SKM-1 treated with dmso at 0.1 percent for 144 hours (cell line): ENCODE measurements around the gene BLM.
"Not testable (repeated sequence)": the region's sequence is repeated elsewhere in the genome, so short reads cannot be mapped to it uniquely, and the experiment has no call there.

ENCODE experiments used
- DNase-seq: peaks from one replicate; lab custom pipeline; 2025; ENCODE audit not compliant: unreplicated experiment; lab: John Stamatoyannopoulos, UW

The BLM gene

GRCh38 chr15:90844696-90845095, 127.5 kb downstream of the BLM start:
- DNase-seq = no peak

GRCh38 chr15:90845201-90845949, 128.2 kb downstream of the BLM start:
- peak; percentile 66 for DNase-seq

- not testable (repeated sequence) for DNase-seq
Observed at GRCh38 chr15:90849424-90849823, 132.3 kb downstream of the BLM start.

GRCh38 chr15:90851114-90851513, 134.0 kb downstream of the BLM start:
- DNase-seq = no peak

- no peak for DNase-seq
Observed at GRCh38 chr15:90851940-90852339, 134.8 kb downstream of the BLM start.

GRCh38 chr15:90855139-90855538, 138.0 kb downstream of the BLM start:
- DNase-seq = no peak

- DNase-seq = no peak
Observed at GRCh38 chr15:90857337-90857736, 140.2 kb downstream of the BLM start.

GRCh38 chr15:90857883-90858443, 140.8 kb downstream of the BLM start:
- no peak for DNase-seq

GRCh38 chr15:90859234-90860131, 142.3 kb downstream of the BLM start:
- DNase-seq = no peak

GRCh38 chr15:90860450-90860849, 143.3 kb downstream of the BLM start:
- no peak for DNase-seq

GRCh38 chr15:90860942-90861675, 144.0 kb downstream of the BLM start:
- DNase-seq = no peak

- DNase-seq = no peak
Observed at GRCh38 chr15:90862487-90862886, 145.3 kb downstream of the BLM start.

- peak; percentile 79 for DNase-seq
Observed at GRCh38 chr15:90862964-90863778, 146.0 kb downstream of the BLM start.

GRCh38 chr15:90863987-90864386, 146.8 kb downstream of the BLM start:
- DNase-seq = no peak

- no peak for DNase-seq
Observed at GRCh38 chr15:90864507-90864906, 147.4 kb downstream of the BLM start.

- DNase-seq = no peak
Observed at GRCh38 chr15:90865702-90866101, 148.6 kb downstream of the BLM start.
